C4-2B (cell line): Measurements from ENCODE around the gene BEGAIN.

Experiments used
- ZFX ChIP-seq: fragments of 450-650 bp; IDR thresholded peaks from 2 replicates; pipeline ENCODE4 v1.6.1; 2017
- TF ChIP-seq, protein P1 (sequence below): fragments of 450-650 bp; conservative IDR thresholded peaks from 2 replicates; pipeline ENCODE4 v1.5.1; 2017; ENCODE audit warnings: mild to moderate bottlenecking

DNA sequence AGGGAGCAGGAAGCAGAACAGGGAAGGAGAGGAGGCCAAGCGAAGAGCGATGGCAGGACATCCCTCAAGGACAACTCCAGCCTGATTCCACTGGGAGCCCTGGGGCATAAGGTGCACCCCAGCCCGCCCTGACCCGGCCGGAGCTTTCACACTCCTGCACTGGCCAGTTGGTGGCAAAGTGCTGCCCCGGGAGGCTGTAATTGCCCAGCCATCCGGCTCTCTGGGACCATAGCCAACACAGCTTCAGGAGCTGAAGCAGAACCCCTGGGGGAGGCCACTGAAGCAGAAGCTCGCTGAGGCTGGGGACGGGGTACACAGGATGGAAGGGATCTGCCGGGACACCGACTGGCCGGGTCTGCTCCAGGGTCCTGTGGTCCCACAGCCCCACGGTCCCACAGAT, 41.9 kb upstream of the BEGAIN start:
- TF ChIP-seq, protein P1, sequence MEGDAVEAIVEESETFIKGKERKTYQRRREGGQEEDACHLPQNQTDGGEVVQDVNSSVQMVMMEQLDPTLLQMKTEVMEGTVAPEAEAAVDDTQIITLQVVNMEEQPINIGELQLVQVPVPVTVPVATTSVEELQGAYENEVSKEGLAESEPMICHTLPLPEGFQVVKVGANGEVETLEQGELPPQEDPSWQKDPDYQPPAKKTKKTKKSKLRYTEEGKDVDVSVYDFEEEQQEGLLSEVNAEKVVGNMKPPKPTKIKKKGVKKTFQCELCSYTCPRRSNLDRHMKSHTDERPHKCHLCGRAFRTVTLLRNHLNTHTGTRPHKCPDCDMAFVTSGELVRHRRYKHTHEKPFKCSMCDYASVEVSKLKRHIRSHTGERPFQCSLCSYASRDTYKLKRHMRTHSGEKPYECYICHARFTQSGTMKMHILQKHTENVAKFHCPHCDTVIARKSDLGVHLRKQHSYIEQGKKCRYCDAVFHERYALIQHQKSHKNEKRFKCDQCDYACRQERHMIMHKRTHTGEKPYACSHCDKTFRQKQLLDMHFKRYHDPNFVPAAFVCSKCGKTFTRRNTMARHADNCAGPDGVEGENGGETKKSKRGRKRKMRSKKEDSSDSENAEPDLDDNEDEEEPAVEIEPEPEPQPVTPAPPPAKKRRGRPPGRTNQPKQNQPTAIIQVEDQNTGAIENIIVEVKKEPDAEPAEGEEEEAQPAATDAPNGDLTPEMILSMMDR, result no peak
- TF ChIP-seq ZFX, result no peak
